ENCODE results near the gene AGRN. TPM values are rescaled to one million over a fixed set of nuclear protein-coding genes. Genes with fewer than 3 reads are reported as not detected.

AGRN gene
- total and polyA plus RNA-seq, 2 of the 4 experiments (the other 2 are of a cell fraction) = 8.1 to 115 TPM

GRCh38 chr1:1032424-1032823 is 12.5 kb downstream of the AGRN start:
- TF ChIP-seq RFX5 (IDR thresholded peaks at IDR 0.05; ENCODE audit: low read depth, low read length) (no peak), NFE2L2 (IDR thresholded peaks at IDR 0.05; ENCODE audit: low read depth, low read length) (no peak), POLR2A (IDR thresholded peaks at IDR 0.05; ENCODE audit: low read depth, low read length) (no peak), MAZ (IDR thresholded peaks at IDR 0.05; ENCODE audit: borderline replicate concordance, low read depth, low read length) (no peak), CHD1 (IDR thresholded peaks at IDR 0.05; ENCODE audit: low read depth, low read length) (no peak), CTCF (conservative IDR thresholded peaks at IDR 0.05; ENCODE audit: low read depth, low read length) (no peak), FOS (IDR thresholded peaks at IDR 0.05; ENCODE audit: low read depth, low read length) (no peak), ELK1 (IDR thresholded peaks at IDR 0.05; ENCODE audit: borderline replicate concordance, low read depth, low read length) (no peak), USF2 (IDR thresholded peaks at IDR 0.05; ENCODE audit: low read depth, low read length) (no peak), MAFK (IDR thresholded peaks at IDR 0.05; ENCODE audit: low read depth, low read length) (no peak), MXI1 (IDR thresholded peaks at IDR 0.05; ENCODE audit: borderline replicate concordance, low read depth, low read length) (no peak)
- H4K5ac ChIP-seq (ENCODE audit: low read depth, low read length) = no peak overlapping the region
- H2BK120ac ChIP-seq (ENCODE audit: low read depth, low read length) = no peak overlapping the region
- in situ Hi-C loops (cut with MboI; ENCODE audit: low sequenced_read_pairs) (no loop called here), dilution Hi-C loops (cut with HindIII; ENCODE audit: low sequenced_read_pairs, unreplicated experiment) (no loop called here), intact Hi-C loops (cut with micrococcal nuclease) (loop anchor here (5.0 kb wide), 1 partner anchor 85 kb away; the partner anchor contains the start of gene C1orf159)
- H4K91ac ChIP-seq (ENCODE audit: insufficient read depth, low read depth, low read length) = no peak overlapping the region
- peak overlapping the region; percentile 55 for H2AK9ac ChIP-seq (replicated peaks; ENCODE audit: low read depth, low read length, poor library complexity)
- H3K36me3 ChIP-seq (ENCODE audit: control insufficient read depth, insufficient read depth, low read length) = peaks cover 14% of the 10 kb centered on the region
- no peak overlapping the region for H3K56ac ChIP-seq (ENCODE audit: extremely low read depth, insufficient read depth, low read length)
- no peak overlapping the region for H3K4ac ChIP-seq (ENCODE audit: low read depth, low read length)
- no peaks in the 10 kb centered on the region for H3K27me3 ChIP-seq (ENCODE audit: control insufficient read depth, insufficient read depth, low read length)
- no peak overlapping the region for H3K23ac ChIP-seq (ENCODE audit: low read depth, low read length)
- POLR2A ChIA-PET (ENCODE audit: unreplicated experiment) = interaction anchor here (0.6 kb wide), 1 partner anchor 33 kb away, joined by 3 read pairs; the partner anchor contains the start of gene HES4
- BruUV-seq (replicated peaks) = no TSS peak
- no peak overlapping the region for H3K14ac ChIP-seq (replicated peaks; ENCODE audit: low read depth, low read length)
- CTCF ChIA-PET = no interaction called here
- H3K4me3 ChIP-seq (ENCODE audit: insufficient read depth, low read depth, low read length) = no peak overlapping the region
- H2AK5ac ChIP-seq (ENCODE audit: low read depth, low read length) = no peak overlapping the region
- H3K9me1 ChIP-seq (ENCODE audit: insufficient read depth, low read length) = no peaks in the 10 kb centered on the region
- ATAC-seq (ENCODE audit: low read depth) (peak; percentile 22), DNase-seq (no peak)
- H2BK5ac ChIP-seq (ENCODE audit: low read depth, low read length, poor library complexity, severe bottlenecking) = no peak overlapping the region
- H2BK15ac ChIP-seq (ENCODE audit: low read depth, low read length) = no peak overlapping the region
- peaks cover 13 to 43% of the 10 kb centered on the region in 2 experiments for H3K79me1 ChIP-seq (ENCODE audit: low read depth in 1 of 2, low read length in 2 of 2)
- H4K8ac ChIP-seq (ENCODE audit: low read depth in 2 of 2, low read length in 2 of 2) = no peak overlapping the region
- H4K20me1 ChIP-seq (ENCODE audit: insufficient read depth, low read length) = peaks cover 65% of the 10 kb centered on the region
- no peak overlapping the region for H3K18ac ChIP-seq (ENCODE audit: low read depth, low read length)
- no peak overlapping the region for H2BK20ac ChIP-seq (ENCODE audit: low read depth, low read length)
- no peaks in the 10 kb centered on the region for H3K9me3 ChIP-seq (ENCODE audit: control insufficient read depth, insufficient read depth, low read length)
- H2AFZ ChIP-seq (replicated peaks; ENCODE audit: low read length, poor library complexity) = peak overlapping the region; percentile 56
- H3K27ac ChIP-seq (ENCODE audit: insufficient read depth, low read length) = no peak overlapping the region
- H3K4me1 ChIP-seq (ENCODE audit: control insufficient read depth, insufficient read depth, low read length) = peaks cover 5% of the 10 kb centered on the region; the same call in 1 of the 2 replicates
- 53% methylated on average over 8 of the region's 16 CpGs; no CpG with 5 or more reads in 1 of the 2 experiments for WGBS, 2 experiments (ENCODE audit: extremely low coverage in 2 of 2, insufficient read length in 1 of 2)
- no peak overlapping the region; the same call in 1 of the 2 replicates for H3K4me2 ChIP-seq (ENCODE audit: low read depth, low read length)
- H3K9ac ChIP-seq (ENCODE audit: low read depth, low read length) = no peak overlapping the region

Data from IMR-90 (cell line).